ENCODE results near the gene ADCY5.
A peak's percentile ranks its signal among the peaks of the same experiment; 100 is the strongest.

Gene ADCY5

GRCh38 chr3:123287962-123288302 is 161.0 kb downstream of the ADCY5 start:
- DNase-seq (ENCODE audit: low read depth) = no peak
- TF ChIP-seq, protein P1, sequence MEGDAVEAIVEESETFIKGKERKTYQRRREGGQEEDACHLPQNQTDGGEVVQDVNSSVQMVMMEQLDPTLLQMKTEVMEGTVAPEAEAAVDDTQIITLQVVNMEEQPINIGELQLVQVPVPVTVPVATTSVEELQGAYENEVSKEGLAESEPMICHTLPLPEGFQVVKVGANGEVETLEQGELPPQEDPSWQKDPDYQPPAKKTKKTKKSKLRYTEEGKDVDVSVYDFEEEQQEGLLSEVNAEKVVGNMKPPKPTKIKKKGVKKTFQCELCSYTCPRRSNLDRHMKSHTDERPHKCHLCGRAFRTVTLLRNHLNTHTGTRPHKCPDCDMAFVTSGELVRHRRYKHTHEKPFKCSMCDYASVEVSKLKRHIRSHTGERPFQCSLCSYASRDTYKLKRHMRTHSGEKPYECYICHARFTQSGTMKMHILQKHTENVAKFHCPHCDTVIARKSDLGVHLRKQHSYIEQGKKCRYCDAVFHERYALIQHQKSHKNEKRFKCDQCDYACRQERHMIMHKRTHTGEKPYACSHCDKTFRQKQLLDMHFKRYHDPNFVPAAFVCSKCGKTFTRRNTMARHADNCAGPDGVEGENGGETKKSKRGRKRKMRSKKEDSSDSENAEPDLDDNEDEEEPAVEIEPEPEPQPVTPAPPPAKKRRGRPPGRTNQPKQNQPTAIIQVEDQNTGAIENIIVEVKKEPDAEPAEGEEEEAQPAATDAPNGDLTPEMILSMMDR (conservative IDR thresholded peaks at IDR 0.05; ENCODE audit: low read depth, low read length) = no peak
- H3K4me3 ChIP-seq (ENCODE audit: low read length) = no peak overlapping the region

DNA sequence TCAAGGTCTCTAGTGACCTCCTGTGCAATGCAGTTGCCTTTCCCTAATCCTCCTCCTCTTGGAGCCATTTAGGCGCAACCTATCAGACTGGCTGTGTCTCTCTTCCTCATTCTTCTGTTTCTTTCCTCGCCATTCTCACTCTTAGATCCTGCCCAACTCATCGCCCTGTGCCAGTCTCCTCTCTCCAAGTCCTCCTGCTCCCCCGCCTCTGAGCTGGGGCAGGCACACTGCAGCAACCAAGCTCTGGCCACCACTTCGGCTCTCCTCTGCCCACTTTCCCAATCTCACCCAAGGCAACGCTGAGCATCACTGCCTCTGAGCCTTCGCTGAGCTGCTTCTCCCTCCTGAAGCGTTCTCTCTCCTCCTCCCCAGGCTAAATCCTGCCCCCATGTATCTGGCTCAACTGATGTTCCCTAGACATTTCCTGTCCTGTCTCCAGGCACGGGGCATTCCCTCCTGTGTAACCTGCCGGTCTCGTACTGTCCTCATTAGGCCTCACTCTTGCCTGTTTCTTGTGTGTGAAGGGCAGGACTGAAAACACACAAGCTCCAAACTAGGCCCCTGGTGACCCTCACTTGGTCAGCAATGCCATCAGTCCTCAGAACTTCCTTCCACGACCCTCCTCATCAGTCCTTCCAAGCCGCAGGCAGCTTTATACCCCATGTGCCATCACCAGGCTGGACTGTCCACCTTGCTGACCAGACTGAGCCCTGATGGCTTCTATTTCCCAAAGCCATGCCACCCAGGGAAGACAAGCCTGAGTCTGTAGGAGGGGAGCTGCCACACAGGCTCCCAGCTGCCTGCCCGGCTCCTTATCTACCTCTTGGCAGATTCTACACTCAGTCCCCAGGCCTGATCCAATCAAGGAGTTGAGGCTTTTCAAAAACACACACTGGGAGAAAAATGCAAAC is 161.6 kb downstream of the ADCY5 start:
- no peak for DNase-seq (ENCODE audit: low read depth)
- H3K4me3 ChIP-seq (ENCODE audit: low read length) = no peak overlapping the region
- TF ChIP-seq, protein P1 (conservative IDR thresholded peaks at IDR 0.05; ENCODE audit: low read depth, low read length) = no peak

GRCh38 chr3:123286308-123287023 is 162.4 kb downstream of the ADCY5 start:
- DNase-seq (ENCODE audit: low read depth) = peak; percentile 18
- TF ChIP-seq, protein P1 (conservative IDR thresholded peaks at IDR 0.05; ENCODE audit: low read depth, low read length) = peak; percentile 98
- no peak overlapping the region for H3K4me3 ChIP-seq (ENCODE audit: low read length)

- no peak overlapping the region for H3K4me3 ChIP-seq (ENCODE audit: low read length)
- TF ChIP-seq, protein P1 (conservative IDR thresholded peaks at IDR 0.05; ENCODE audit: low read depth, low read length) = no peak
- no peak for DNase-seq (ENCODE audit: low read depth)
These were observed 163.0 kb downstream of the ADCY5 start for GRCh38 chr3:123285931-123286307.

DNA sequence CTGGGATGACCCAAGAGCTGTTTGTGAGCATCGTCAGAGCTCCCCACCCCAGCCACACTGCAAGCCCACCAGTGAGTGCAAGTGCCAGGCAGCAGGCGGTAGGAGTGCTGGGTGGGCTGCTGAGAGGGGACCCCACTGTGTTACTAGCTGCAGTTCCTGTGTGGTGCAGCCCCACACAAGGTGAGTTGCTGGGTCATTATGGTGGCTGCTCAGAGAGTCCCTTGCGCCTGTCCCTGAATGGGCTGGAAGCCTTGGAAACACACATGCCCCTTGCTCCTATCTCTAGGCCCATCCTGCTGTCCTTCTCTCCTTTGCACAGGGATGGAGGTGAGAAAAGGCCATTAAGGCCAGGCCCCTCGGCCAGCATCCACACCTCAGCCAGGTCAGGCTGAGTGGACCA is 163.4 kb downstream of the ADCY5 start:
- DNase-seq (ENCODE audit: low read depth) = no peak
- H3K4me3 ChIP-seq (ENCODE audit: low read length) = no peak overlapping the region
- TF ChIP-seq, protein P1 (conservative IDR thresholded peaks at IDR 0.05; ENCODE audit: low read depth, low read length) = no peak

GRCh38 chr3:123285066-123285465 is 163.8 kb downstream of the ADCY5 start:
- TF ChIP-seq, protein P1 (conservative IDR thresholded peaks at IDR 0.05; ENCODE audit: low read depth, low read length) = no peak
- no peak overlapping the region for H3K4me3 ChIP-seq (ENCODE audit: low read length)
- no peak for DNase-seq (ENCODE audit: low read depth)
